Measurements from ENCODE around the gene PAPOLB. TPM values are rescaled to one million over a fixed set of nuclear protein-coding genes. Genes with fewer than 3 reads are reported as not detected.

The PAPOLB gene
- total and polyA plus RNA-seq, 2 experiments from 2014 or later, result not detected

DNA sequence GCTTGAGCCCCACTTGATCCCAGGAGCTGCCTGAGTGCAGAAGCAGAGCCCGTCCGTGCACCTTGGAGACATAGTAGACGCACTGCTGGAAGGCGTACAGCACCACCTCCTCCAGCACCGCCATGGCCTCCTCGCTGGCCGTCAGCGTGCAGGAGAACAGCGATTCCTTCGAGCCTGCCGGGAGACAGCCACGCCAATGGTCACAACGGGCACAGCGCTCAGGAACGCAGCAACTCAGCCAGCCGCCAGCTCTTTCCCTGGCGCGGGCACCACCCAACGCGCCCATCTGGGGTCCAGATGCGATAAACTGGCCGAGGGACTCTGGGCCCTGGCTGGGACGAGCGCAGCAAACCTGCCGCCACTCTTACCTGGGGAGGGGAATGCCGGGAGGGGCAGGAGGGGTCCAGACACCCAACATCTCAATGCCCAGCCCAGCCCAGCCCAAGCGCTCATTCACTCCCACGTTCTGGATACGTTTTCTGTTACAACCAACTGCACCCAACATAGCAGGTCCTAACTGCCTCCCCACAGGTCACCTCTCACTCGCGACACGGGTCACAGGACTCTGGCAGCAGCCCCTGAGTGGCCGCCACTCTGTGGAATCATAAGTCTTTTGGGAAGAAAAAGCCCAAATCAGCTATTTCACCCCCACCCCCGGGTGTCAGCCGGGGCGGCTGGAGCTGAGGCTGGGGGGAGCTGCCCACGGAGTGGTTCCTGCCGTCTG is 44.5 kb downstream of the PAPOLB start:
- Histone ChIP-seq H3K9me3 (ENCODE audit: low read depth) (no peaks in the 10 kb centered on the region), H4K20me1 (ENCODE audit: insufficient read depth, poor library complexity, severe bottlenecking) (no peaks in the 10 kb centered on the region), H3K27me3 (no peaks in the 10 kb centered on the region), H3K9me2 (replicated peaks; ENCODE audit: insufficient read depth) (no peaks in the 10 kb centered on the region), H3K4me1 (ENCODE audit: insufficient read depth) (no peaks in the 10 kb centered on the region), H3K4me2 (no peak overlapping the region), H2AFZ (no peak overlapping the region), H3K4me3 (no peak overlapping the region), H3K36me3 (replicated peaks; ENCODE audit: insufficient read depth, low read depth) (no peaks in the 10 kb centered on the region), H3K27ac (no peak overlapping the region), H3K79me2 (no peaks in the 10 kb centered on the region)
- TF ChIP-seq EZH2 (IDR thresholded peaks at IDR 0.05; ENCODE audit: borderline replicate concordance) (no peak), EZH2phosphoT487 (IDR thresholded peaks at IDR 0.05; ENCODE audit: low read depth, severe bottlenecking, unreplicated experiment) (no peak)
- TF ChIP-seq, protein P1, sequence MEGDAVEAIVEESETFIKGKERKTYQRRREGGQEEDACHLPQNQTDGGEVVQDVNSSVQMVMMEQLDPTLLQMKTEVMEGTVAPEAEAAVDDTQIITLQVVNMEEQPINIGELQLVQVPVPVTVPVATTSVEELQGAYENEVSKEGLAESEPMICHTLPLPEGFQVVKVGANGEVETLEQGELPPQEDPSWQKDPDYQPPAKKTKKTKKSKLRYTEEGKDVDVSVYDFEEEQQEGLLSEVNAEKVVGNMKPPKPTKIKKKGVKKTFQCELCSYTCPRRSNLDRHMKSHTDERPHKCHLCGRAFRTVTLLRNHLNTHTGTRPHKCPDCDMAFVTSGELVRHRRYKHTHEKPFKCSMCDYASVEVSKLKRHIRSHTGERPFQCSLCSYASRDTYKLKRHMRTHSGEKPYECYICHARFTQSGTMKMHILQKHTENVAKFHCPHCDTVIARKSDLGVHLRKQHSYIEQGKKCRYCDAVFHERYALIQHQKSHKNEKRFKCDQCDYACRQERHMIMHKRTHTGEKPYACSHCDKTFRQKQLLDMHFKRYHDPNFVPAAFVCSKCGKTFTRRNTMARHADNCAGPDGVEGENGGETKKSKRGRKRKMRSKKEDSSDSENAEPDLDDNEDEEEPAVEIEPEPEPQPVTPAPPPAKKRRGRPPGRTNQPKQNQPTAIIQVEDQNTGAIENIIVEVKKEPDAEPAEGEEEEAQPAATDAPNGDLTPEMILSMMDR (IDR thresholded peaks at IDR 0.05; ENCODE audit: poor library complexity), result no peak
- DNase-seq (ENCODE audit: low spot score), result no peak
- 95% methylated on average over 33 of the region's 38 CpGs for WGBS (ENCODE audit: low lambda C conversion rate, missing lambda C conversion rate)

DNA sequence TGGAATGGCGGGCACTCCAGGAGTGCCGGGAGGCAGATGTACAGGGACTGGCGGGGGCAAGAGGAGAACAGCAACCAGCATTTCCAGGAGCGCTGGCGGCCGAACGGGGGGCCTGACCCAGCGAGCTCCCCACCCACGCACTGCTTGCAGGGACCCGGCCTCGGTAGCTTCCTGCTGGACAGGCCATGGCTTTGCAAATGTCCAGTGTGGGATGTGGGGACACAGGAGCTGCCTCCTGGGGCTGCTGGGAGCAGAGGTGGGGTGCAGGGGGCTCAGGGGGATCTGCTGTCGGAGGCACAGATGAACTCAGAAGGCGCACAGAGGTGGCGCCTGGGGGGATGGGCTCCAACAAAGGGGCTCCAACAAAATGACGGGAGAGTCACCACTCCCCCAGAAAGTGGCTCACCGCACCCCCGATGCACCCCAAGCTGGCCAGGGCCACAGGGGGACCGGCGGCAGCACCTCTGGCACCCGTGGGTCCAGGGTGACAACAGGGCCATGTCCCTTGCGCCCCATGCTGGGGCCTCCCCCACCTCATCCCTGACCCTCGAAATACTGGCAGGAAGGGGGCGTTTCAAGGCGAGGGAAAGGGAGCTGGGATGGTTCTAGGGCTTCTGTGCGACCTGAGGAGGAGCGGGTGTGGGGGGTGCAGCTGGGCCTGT is 45.3 kb downstream of the PAPOLB start:
- Histone ChIP-seq H4K20me1 (ENCODE audit: insufficient read depth, poor library complexity, severe bottlenecking) (no peaks in the 10 kb centered on the region), H3K9me2 (replicated peaks; ENCODE audit: insufficient read depth) (no peaks in the 10 kb centered on the region), H3K36me3 (replicated peaks; ENCODE audit: insufficient read depth, low read depth) (no peaks in the 10 kb centered on the region), H3K79me2 (no peaks in the 10 kb centered on the region), H3K27me3 (no peaks in the 10 kb centered on the region), H3K4me1 (ENCODE audit: insufficient read depth) (no peaks in the 10 kb centered on the region), H3K27ac (no peak overlapping the region), H3K4me3 (no peak overlapping the region), H3K9me3 (ENCODE audit: low read depth) (no peaks in the 10 kb centered on the region), H2AFZ (no peak overlapping the region), H3K4me2 (no peak overlapping the region)
- no peak for TF ChIP-seq EZH2phosphoT487 (IDR thresholded peaks at IDR 0.05; ENCODE audit: low read depth, severe bottlenecking, unreplicated experiment)
- TF ChIP-seq, protein P1 (IDR thresholded peaks at IDR 0.05; ENCODE audit: poor library complexity), result no peak
- DNase-seq (ENCODE audit: low spot score), result no peak
- 93% methylated on average over 25 of the region's 26 CpGs for WGBS (ENCODE audit: low lambda C conversion rate, missing lambda C conversion rate)

DNA sequence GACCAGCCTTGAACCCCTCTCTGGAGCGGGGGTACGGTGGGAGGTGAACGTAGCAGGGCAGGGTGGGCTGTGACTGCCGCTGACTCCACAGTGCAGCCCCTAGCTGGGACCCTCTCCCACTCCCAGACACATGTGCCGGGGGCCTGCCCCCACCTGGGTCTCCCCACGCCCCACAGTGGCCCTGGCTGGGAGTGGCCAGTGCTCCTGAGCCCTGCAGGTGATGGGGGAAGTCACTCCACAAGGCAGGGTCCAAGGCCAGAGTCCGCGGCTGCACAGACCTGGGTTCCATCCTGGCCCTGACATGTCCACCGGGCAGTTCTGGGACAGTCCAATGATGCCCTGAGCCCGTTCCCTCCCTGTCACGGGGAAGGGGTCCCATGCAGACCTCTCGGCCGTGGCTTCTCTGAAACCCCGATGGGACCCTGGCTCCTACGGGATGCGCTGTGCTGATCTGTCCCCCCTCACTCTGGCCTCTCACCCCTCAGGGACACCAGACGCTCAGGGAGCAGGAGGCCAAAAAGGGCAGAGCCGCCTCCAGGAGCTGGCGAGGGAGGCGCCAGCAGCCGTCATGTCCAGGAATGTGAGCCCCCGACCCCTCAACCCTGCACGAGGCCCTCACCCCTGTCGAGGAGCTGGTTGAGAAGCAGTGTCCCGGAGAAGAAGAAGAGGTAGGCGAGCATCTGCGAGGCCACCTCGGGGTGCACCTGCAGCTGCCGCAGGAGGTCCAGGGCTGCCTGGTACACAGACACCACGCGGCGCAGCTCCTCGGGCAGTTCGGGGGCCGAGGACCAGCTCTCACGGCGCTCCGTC is 46.0 kb downstream of the PAPOLB start:
- no peak overlapping the region for H3K4me2 ChIP-seq
- no peaks in the 10 kb centered on the region for H3K9me2 ChIP-seq (replicated peaks; ENCODE audit: insufficient read depth)
- H3K27me3 ChIP-seq, result no peaks in the 10 kb centered on the region
- H3K27ac ChIP-seq, result no peak overlapping the region
- H3K79me2 ChIP-seq, result no peaks in the 10 kb centered on the region
- H3K4me1 ChIP-seq (ENCODE audit: insufficient read depth), result no peaks in the 10 kb centered on the region
- no peak overlapping the region for H3K4me3 ChIP-seq
- no peaks in the 10 kb centered on the region for H4K20me1 ChIP-seq (ENCODE audit: insufficient read depth, poor library complexity, severe bottlenecking)
- 94% methylated on average over 31 of the region's 38 CpGs for WGBS (ENCODE audit: low lambda C conversion rate, missing lambda C conversion rate)
- DNase-seq (ENCODE audit: low spot score), result no peak
- H2AFZ ChIP-seq, result no peak overlapping the region
- H3K9me3 ChIP-seq (ENCODE audit: low read depth), result no peaks in the 10 kb centered on the region
- H3K36me3 ChIP-seq (replicated peaks; ENCODE audit: insufficient read depth, low read depth), result no peaks in the 10 kb centered on the region
- TF ChIP-seq EZH2 (IDR thresholded peaks at IDR 0.05; ENCODE audit: borderline replicate concordance) (no peak), EZH2phosphoT487 (IDR thresholded peaks at IDR 0.05; ENCODE audit: low read depth, severe bottlenecking, unreplicated experiment) (no peak)
- TF ChIP-seq, protein P1 (IDR thresholded peaks at IDR 0.05; ENCODE audit: poor library complexity), result no peak
